ENCODE measurements around the gene ABI3BP.

ABI3BP gene

GRCh38 chr3:100896994-100897393 is 96.2 kb downstream of the ABI3BP start:
- peaks cover 3% of the 10 kb centered on the region for H3K27me3 Mint-ChIP-seq (ENCODE audit: low read depth)
- no peaks in the 10 kb centered on the region for H3K9me3 Mint-ChIP-seq
- H3K4me1 Mint-ChIP-seq (ENCODE audit: low read depth): peaks cover 2% of the 10 kb centered on the region
- H3K36me3 Mint-ChIP-seq (ENCODE audit: low read depth): no peaks in the 10 kb centered on the region
- no peak overlapping the region for H3K27ac Mint-ChIP-seq
- H3K4me3 Mint-ChIP-seq: no peak overlapping the region

GRCh38 chr3:100893590-100893989 is 99.6 kb downstream of the ABI3BP start:
- Mint-ChIP-seq H3K27ac (no peak overlapping the region), H3K4me3 (no peak overlapping the region), H3K36me3 (ENCODE audit: low read depth) (no peaks in the 10 kb centered on the region), H3K9me3 (no peaks in the 10 kb centered on the region), H3K4me1 (ENCODE audit: low read depth) (no peaks in the 10 kb centered on the region), H3K27me3 (ENCODE audit: low read depth) (no peaks in the 10 kb centered on the region)

GRCh38 chr3:100893108-100893507 is 100.1 kb downstream of the ABI3BP start:
- Mint-ChIP-seq H3K9me3 (no peaks in the 10 kb centered on the region), H3K27me3 (ENCODE audit: low read depth) (no peaks in the 10 kb centered on the region), H3K4me1 (ENCODE audit: low read depth) (no peaks in the 10 kb centered on the region), H3K4me3 (no peak overlapping the region), H3K27ac (no peak overlapping the region), H3K36me3 (ENCODE audit: low read depth) (no peaks in the 10 kb centered on the region)

- H3K36me3 Mint-ChIP-seq (ENCODE audit: low read depth): no peaks in the 10 kb centered on the region
- H3K27me3 Mint-ChIP-seq (ENCODE audit: low read depth): no peaks in the 10 kb centered on the region
- H3K27ac Mint-ChIP-seq: no peak overlapping the region
- H3K9me3 Mint-ChIP-seq: no peaks in the 10 kb centered on the region
- no peak overlapping the region for H3K4me3 Mint-ChIP-seq
- H3K4me1 Mint-ChIP-seq (ENCODE audit: low read depth): no peaks in the 10 kb centered on the region
Measured at GRCh38 chr3:100891827-100892226, 101.4 kb downstream of the ABI3BP start.

- Mint-ChIP-seq H3K4me1 (ENCODE audit: low read depth) (no peaks in the 10 kb centered on the region), H3K9me3 (no peaks in the 10 kb centered on the region), H3K27me3 (ENCODE audit: low read depth) (no peaks in the 10 kb centered on the region), H3K36me3 (ENCODE audit: low read depth) (no peaks in the 10 kb centered on the region), H3K4me3 (no peak overlapping the region), H3K27ac (no peak overlapping the region)
Measured at GRCh38 chr3:100891033-100891432, 102.2 kb downstream of the ABI3BP start.

- Mint-ChIP-seq H3K4me3 (no peak overlapping the region), H3K36me3 (ENCODE audit: low read depth) (no peaks in the 10 kb centered on the region), H3K4me1 (ENCODE audit: low read depth) (no peaks in the 10 kb centered on the region), H3K9me3 (no peaks in the 10 kb centered on the region), H3K27me3 (ENCODE audit: low read depth) (peaks cover 4% of the 10 kb centered on the region), H3K27ac (no peak overlapping the region)
Measured at GRCh38 chr3:100888881-100889280, 104.3 kb downstream of the ABI3BP start.

GRCh38 chr3:100882571-100882984 is 110.6 kb downstream of the ABI3BP start:
- no peak overlapping the region for H3K4me3 Mint-ChIP-seq
- no peaks in the 10 kb centered on the region for H3K4me1 Mint-ChIP-seq (ENCODE audit: low read depth)
- H3K27ac Mint-ChIP-seq: no peak overlapping the region
- H3K36me3 Mint-ChIP-seq (ENCODE audit: low read depth): no peaks in the 10 kb centered on the region
- H3K9me3 Mint-ChIP-seq: no peaks in the 10 kb centered on the region
- H3K27me3 Mint-ChIP-seq (ENCODE audit: low read depth): peaks cover 10% of the 10 kb centered on the region

- no peaks in the 10 kb centered on the region for H3K9me3 Mint-ChIP-seq
- no peaks in the 10 kb centered on the region for H3K36me3 Mint-ChIP-seq (ENCODE audit: low read depth)
- no peak overlapping the region for H3K27ac Mint-ChIP-seq
- peaks cover 10% of the 10 kb centered on the region for H3K27me3 Mint-ChIP-seq (ENCODE audit: low read depth)
- H3K4me1 Mint-ChIP-seq (ENCODE audit: low read depth): no peaks in the 10 kb centered on the region
- H3K4me3 Mint-ChIP-seq: no peak overlapping the region
Measured at GRCh38 chr3:100880845-100881244, 112.4 kb downstream of the ABI3BP start.

GRCh38 chr3:100880072-100880471 is 113.1 kb downstream of the ABI3BP start:
- H3K4me3 Mint-ChIP-seq: no peak overlapping the region

GRCh38 chr3:100879195-100879810 is 113.9 kb downstream of the ABI3BP start:
- H3K4me1 Mint-ChIP-seq (ENCODE audit: low read depth): no peaks in the 10 kb centered on the region
- peaks cover 6% of the 10 kb centered on the region for H3K27me3 Mint-ChIP-seq (ENCODE audit: low read depth)
- no peaks in the 10 kb centered on the region for H3K36me3 Mint-ChIP-seq (ENCODE audit: low read depth)
- no peaks in the 10 kb centered on the region for H3K9me3 Mint-ChIP-seq
- no peak overlapping the region for H3K4me3 Mint-ChIP-seq
- H3K27ac Mint-ChIP-seq: no peak overlapping the region

More at GRCh38 chr3:100880072-100880471, 113.1 kb downstream of the ABI3BP start:
- Mint-ChIP-seq H3K36me3 (ENCODE audit: low read depth) (no peaks in the 10 kb centered on the region), H3K27ac (no peak overlapping the region), H3K9me3 (no peaks in the 10 kb centered on the region), H3K27me3 (ENCODE audit: low read depth) (peaks cover 10% of the 10 kb centered on the region), H3K4me1 (ENCODE audit: low read depth) (no peaks in the 10 kb centered on the region)

GRCh38 chr3:100877286-100877685 is 115.9 kb downstream of the ABI3BP start:
- Mint-ChIP-seq H3K27me3 (ENCODE audit: low read depth) (peaks cover 6% of the 10 kb centered on the region), H3K36me3 (ENCODE audit: low read depth) (no peaks in the 10 kb centered on the region), H3K27ac (no peak overlapping the region), H3K4me1 (ENCODE audit: low read depth) (no peaks in the 10 kb centered on the region), H3K4me3 (no peak overlapping the region), H3K9me3 (no peaks in the 10 kb centered on the region)

- H3K27ac Mint-ChIP-seq: no peak overlapping the region
- H3K4me1 Mint-ChIP-seq (ENCODE audit: low read depth): no peaks in the 10 kb centered on the region
- H3K27me3 Mint-ChIP-seq (ENCODE audit: low read depth): no peaks in the 10 kb centered on the region
- no peak overlapping the region for H3K4me3 Mint-ChIP-seq
- no peaks in the 10 kb centered on the region for H3K36me3 Mint-ChIP-seq (ENCODE audit: low read depth)
- no peaks in the 10 kb centered on the region for H3K9me3 Mint-ChIP-seq
Measured at GRCh38 chr3:100875239-100875638, 118.0 kb downstream of the ABI3BP start.

- Mint-ChIP-seq H3K4me1 (ENCODE audit: low read depth) (no peaks in the 10 kb centered on the region), H3K4me3 (no peak overlapping the region), H3K27ac (no peak overlapping the region), H3K36me3 (ENCODE audit: low read depth) (no peaks in the 10 kb centered on the region), H3K27me3 (ENCODE audit: low read depth) (peaks cover 3% of the 10 kb centered on the region), H3K9me3 (no peaks in the 10 kb centered on the region)
Measured at GRCh38 chr3:100873611-100874010, 119.6 kb downstream of the ABI3BP start.

GRCh38 chr3:100871306-100871705 is 121.9 kb downstream of the ABI3BP start:
- Mint-ChIP-seq H3K36me3 (ENCODE audit: low read depth) (no peaks in the 10 kb centered on the region), H3K9me3 (no peaks in the 10 kb centered on the region), H3K27me3 (ENCODE audit: low read depth) (peaks cover 3% of the 10 kb centered on the region), H3K27ac (no peak overlapping the region), H3K4me3 (no peak overlapping the region), H3K4me1 (ENCODE audit: low read depth) (no peaks in the 10 kb centered on the region)

- Mint-ChIP-seq H3K4me3 (no peak overlapping the region), H3K27ac (no peak overlapping the region)
Measured at GRCh38 chr3:100869787-100870186, 123.4 kb downstream of the ABI3BP start.

GRCh38 chr3:100868894-100869293 is 124.3 kb downstream of the ABI3BP start:
- peaks cover 7% of the 10 kb centered on the region for H3K27me3 Mint-ChIP-seq (ENCODE audit: low read depth)
- H3K4me1 Mint-ChIP-seq (ENCODE audit: low read depth): no peaks in the 10 kb centered on the region
- H3K27ac Mint-ChIP-seq: no peak overlapping the region
- H3K4me3 Mint-ChIP-seq: no peak overlapping the region
- H3K36me3 Mint-ChIP-seq (ENCODE audit: low read depth): no peaks in the 10 kb centered on the region
- H3K9me3 Mint-ChIP-seq: no peaks in the 10 kb centered on the region

More at GRCh38 chr3:100869787-100870186, 123.4 kb downstream of the ABI3BP start:
- Mint-ChIP-seq H3K9me3 (no peaks in the 10 kb centered on the region), H3K27me3 (ENCODE audit: low read depth) (peaks cover 7% of the 10 kb centered on the region), H3K4me1 (ENCODE audit: low read depth) (no peaks in the 10 kb centered on the region), H3K36me3 (ENCODE audit: low read depth) (no peaks in the 10 kb centered on the region)

Data from T-helper 1 cell treated with Interleukin-12 subunit alpha and Interleukin-12 subunit beta and Interleukin-4 antibody, amounts not matched to agents 30 μg/mL and 1 μg/mL, for 36 hours (primary cell).